GM08714 (cell line): ENCODE data around the gene RNF144B.
A peak's percentile ranks its signal among the peaks of the same experiment; 100 is the strongest.
"Not testable (repeated sequence)": the region's sequence is repeated elsewhere in the genome, so short reads cannot be mapped to it uniquely, and the experiment has no call there.

Experiments
- H3K4me3 ChIP-seq: fragments of 200-500 bp; sonication (Bioruptor generic); 2 replicates; pipeline ENCODE4 v1.5.1; 2014; ENCODE audit warnings: mild to moderate bottlenecking, low read length, inconsistent platforms
- ZNF274 ChIP-seq: IDR thresholded peaks from 2 replicates; pipeline ENCODE4 v1.6.1; 2012; ENCODE audit warnings: mild to moderate bottlenecking, low read depth, low read length

RNF144B gene

GRCh38 chr6:18387061-18387721 lies at the start of gene RNF144B:
TSS of gene RNF144B (plus strand) at chr6:18387350. CDS start at chr6:18399535, 12,185 bp downstream.
- H3K4me3 ChIP-seq, result peak within 1 kb of the TSS; percentile 58
- TF ChIP-seq ZNF274, result no peak

- no peak for TF ChIP-seq ZNF274
- no peak overlapping the region for H3K4me3 ChIP-seq
Measured at GRCh38 chr6:18339599-18339998, 47.6 kb upstream of the RNF144B start.

GRCh38 chr6:18340781-18341551 lies 46.2 kb upstream of the RNF144B start:
- H3K4me3 ChIP-seq, result no peak overlapping the region
- TF ChIP-seq ZNF274, result no peak

GRCh38 chr6:18342223-18342622 lies 44.9 kb upstream of the RNF144B start:
- no peak for TF ChIP-seq ZNF274

GRCh38 chr6:18343741-18344140 lies 43.4 kb upstream of the RNF144B start:
- no peak for TF ChIP-seq ZNF274
- no peak overlapping the region for H3K4me3 ChIP-seq

More at GRCh38 chr6:18342223-18342622, 44.9 kb upstream of the RNF144B start:
- no peak overlapping the region for H3K4me3 ChIP-seq

DNA sequence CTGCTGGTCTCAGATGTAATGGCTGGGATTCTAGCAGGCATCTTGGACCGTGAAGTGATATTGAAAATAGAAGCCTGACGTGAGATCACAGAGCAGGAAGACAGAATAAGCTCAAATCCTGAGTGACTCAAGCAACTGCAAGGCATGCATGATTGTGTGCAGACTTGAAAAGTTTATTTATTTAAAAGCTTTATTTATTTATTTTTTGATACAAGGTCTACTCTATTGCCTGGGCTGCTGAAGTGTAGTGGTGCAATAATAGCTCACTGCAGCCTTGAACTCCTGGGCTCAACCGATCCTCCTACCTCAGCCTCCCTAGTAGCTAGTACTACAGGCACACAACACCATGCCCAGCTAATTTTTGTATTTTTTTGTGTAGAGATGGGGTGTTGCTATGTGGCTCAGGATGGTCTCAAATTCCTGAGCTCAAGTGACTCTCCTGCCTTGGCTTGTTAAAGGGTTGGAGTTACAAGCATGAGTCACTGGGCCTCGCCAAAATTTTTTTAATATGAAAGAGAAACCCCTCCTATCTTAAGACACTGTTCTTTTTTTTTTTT lies 40.1 kb upstream of the RNF144B start:
- TF ChIP-seq ZNF274, result no peak
- no peak overlapping the region for H3K4me3 ChIP-seq

DNA sequence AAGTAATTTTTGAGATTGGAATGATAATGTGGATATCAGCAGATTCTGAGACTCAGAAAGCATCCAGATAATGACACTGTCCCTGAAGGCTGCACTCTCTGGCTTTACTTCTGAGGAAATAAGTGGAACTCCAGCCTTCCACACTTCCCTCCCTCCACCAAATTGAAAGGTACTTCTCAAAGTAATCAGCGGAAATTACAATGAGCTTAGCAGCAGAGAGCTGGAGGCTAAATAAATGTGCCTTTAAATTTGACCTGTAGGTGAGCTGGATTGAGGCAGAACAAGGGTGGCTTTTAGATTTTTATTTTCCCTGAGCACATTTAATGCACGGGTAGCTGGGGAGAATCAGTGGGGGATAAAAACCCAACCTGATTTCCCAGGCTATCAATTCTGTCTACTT lies 39.3 kb upstream of the RNF144B start:
- no peak for TF ChIP-seq ZNF274
- H3K4me3 ChIP-seq, result no peak overlapping the region

GRCh38 chr6:18349386-18349785 lies 37.8 kb upstream of the RNF144B start:
- no peak overlapping the region for H3K4me3 ChIP-seq
- TF ChIP-seq ZNF274, result no peak

GRCh38 chr6:18350271-18350670 lies 36.9 kb upstream of the RNF144B start:
- TF ChIP-seq ZNF274, result no peak
- no peak overlapping the region for H3K4me3 ChIP-seq

DNA sequence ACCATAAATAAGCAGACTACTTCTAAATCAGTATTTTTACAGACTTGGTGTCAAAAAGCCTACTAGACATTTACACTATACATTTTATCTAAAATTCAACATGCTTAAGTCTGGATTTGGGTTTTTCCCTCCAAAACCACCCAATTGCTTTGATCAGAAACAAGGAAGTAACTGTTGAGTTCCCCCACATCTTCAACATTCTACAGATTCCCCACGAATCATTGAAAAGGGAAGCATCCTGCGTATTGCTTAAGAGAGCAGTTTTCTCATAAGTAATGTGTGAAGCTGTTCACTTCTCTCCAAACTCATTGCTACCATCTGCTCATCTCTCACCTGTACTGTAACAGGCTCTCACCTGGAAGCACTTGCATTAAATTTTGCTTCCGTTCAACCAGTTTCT lies 36.4 kb upstream of the RNF144B start:
- no peak overlapping the region for H3K4me3 ChIP-seq
- no peak for TF ChIP-seq ZNF274

- H3K4me3 ChIP-seq, result no peak overlapping the region
- TF ChIP-seq ZNF274, result no peak
Measured at GRCh38 chr6:18352001-18352400, 35.1 kb upstream of the RNF144B start.

GRCh38 chr6:18352842-18353241 lies 34.3 kb upstream of the RNF144B start:
- H3K4me3 ChIP-seq, result no peak overlapping the region
- no peak for TF ChIP-seq ZNF274

DNA sequence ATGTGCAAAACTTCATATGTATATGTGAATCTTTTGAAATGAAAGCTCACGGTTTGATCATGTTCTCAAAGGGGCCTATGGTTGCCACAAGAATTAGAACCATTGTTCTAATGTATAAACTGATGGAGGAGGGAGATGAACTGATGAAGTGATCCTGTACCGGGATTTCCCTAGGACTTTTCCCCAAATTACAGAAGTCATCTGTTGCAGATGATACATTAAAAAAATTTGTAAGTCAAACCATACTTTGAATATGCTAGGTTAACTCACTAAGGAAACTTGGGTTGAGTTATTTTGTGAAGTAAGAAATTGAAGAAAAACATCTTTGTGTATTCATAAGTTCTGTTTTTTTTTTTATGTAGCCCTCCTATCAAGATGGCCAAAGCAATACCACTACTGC lies 33.9 kb upstream of the RNF144B start:
- no peak overlapping the region for H3K4me3 ChIP-seq
- no peak for TF ChIP-seq ZNF274

- not testable (repeated sequence) for H3K4me3 ChIP-seq
Measured at GRCh38 chr6:18357546-18357945, 29.6 kb upstream of the RNF144B start.

GRCh38 chr6:18359237-18359885 lies 27.8 kb upstream of the RNF144B start:
- H3K4me3 ChIP-seq, result no peak overlapping the region
- no peak for TF ChIP-seq ZNF274

DNA sequence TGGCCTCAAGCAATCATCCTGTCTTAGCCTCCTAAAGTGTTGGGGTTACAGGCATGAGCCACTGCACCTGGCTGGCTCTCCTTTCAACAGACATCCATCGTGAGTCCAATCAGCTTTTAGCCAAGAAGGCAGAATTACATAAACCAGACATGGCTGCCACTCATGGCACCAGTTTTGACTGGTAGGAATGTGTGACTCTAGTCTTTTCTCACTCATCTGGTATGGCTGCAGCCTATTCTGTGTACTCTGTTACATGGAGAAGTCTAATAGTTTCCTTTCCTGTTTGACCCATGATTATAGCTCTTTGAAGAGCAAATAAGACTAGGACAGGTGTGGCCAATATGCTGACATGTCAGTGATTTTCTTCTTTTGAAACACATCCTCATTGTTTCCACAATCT lies 27.0 kb upstream of the RNF144B start:
- TF ChIP-seq ZNF274, result no peak
- no peak overlapping the region for H3K4me3 ChIP-seq
